ENCODE data around the gene DYSF.

Gene DYSF

DNA sequence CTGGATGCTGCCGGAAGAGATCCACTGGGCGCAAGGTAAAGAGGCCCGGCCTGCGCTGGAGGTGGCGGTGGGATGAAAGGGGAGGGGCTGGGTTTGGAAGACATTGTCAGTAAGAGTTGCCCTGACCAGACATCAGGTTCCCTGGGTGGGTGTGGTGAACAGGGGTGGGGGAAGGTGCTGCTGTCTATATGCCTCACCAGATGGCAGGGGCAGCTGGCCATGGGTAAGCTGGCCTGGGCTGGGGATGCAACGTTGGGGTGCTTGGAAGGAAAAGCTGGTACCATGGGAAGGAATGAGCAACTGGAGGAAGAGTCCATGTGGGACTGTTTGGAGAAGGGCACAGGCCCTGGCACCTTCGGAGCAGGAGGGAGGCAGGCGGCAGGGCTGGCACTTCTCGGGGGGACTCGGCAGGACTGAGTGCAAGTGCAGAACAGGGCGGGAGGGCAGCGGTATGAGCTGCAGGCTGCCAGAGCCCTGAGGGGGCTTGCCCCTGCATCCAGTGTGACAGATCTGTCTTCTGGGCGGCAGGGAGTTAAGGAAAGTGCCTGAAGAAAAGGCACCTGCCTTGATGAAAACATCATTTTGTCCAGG, 146.4 kb downstream of the DYSF start:
- no peak for TF ChIP-seq TAF1 (IDR thresholded peaks at IDR 0.05; ENCODE audit: borderline replicate concordance, insufficient read depth, low read length)
- TF ChIP-seq, protein P1, sequence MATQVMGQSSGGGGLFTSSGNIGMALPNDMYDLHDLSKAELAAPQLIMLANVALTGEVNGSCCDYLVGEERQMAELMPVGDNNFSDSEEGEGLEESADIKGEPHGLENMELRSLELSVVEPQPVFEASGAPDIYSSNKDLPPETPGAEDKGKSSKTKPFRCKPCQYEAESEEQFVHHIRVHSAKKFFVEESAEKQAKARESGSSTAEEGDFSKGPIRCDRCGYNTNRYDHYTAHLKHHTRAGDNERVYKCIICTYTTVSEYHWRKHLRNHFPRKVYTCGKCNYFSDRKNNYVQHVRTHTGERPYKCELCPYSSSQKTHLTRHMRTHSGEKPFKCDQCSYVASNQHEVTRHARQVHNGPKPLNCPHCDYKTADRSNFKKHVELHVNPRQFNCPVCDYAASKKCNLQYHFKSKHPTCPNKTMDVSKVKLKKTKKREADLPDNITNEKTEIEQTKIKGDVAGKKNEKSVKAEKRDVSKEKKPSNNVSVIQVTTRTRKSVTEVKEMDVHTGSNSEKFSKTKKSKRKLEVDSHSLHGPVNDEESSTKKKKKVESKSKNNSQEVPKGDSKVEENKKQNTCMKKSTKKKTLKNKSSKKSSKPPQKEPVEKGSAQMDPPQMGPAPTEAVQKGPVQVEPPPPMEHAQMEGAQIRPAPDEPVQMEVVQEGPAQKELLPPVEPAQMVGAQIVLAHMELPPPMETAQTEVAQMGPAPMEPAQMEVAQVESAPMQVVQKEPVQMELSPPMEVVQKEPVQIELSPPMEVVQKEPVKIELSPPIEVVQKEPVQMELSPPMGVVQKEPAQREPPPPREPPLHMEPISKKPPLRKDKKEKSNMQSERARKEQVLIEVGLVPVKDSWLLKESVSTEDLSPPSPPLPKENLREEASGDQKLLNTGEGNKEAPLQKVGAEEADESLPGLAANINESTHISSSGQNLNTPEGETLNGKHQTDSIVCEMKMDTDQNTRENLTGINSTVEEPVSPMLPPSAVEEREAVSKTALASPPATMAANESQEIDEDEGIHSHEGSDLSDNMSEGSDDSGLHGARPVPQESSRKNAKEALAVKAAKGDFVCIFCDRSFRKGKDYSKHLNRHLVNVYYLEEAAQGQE (IDR thresholded peaks at IDR 0.05; ENCODE audit: insufficient read depth in 1 of 2, low read depth in 2 of 2, low read length in 2 of 2): no peak

GRCh38 chr2:71600555-71600954, 147.2 kb downstream of the DYSF start:
- TF ChIP-seq FOXP2 (optimal IDR thresholded peaks at IDR 0.05; ENCODE audit: borderline replicate concordance, extremely low read depth, extremely low read length, insufficient read depth) (no peak), POLR2AphosphoS5 (IDR thresholded peaks at IDR 0.05; ENCODE audit: low read depth, low read length) (no peak), TAF1 (IDR thresholded peaks at IDR 0.05; ENCODE audit: borderline replicate concordance, insufficient read depth, low read length) (no peak), SIN3A (IDR thresholded peaks at IDR 0.05; ENCODE audit: borderline replicate concordance, insufficient read depth, low read length) (no peak)
- TF ChIP-seq, protein P1 (IDR thresholded peaks at IDR 0.05; ENCODE audit: insufficient read depth in 1 of 2, low read depth in 2 of 2, low read length in 2 of 2): no peak

DNA sequence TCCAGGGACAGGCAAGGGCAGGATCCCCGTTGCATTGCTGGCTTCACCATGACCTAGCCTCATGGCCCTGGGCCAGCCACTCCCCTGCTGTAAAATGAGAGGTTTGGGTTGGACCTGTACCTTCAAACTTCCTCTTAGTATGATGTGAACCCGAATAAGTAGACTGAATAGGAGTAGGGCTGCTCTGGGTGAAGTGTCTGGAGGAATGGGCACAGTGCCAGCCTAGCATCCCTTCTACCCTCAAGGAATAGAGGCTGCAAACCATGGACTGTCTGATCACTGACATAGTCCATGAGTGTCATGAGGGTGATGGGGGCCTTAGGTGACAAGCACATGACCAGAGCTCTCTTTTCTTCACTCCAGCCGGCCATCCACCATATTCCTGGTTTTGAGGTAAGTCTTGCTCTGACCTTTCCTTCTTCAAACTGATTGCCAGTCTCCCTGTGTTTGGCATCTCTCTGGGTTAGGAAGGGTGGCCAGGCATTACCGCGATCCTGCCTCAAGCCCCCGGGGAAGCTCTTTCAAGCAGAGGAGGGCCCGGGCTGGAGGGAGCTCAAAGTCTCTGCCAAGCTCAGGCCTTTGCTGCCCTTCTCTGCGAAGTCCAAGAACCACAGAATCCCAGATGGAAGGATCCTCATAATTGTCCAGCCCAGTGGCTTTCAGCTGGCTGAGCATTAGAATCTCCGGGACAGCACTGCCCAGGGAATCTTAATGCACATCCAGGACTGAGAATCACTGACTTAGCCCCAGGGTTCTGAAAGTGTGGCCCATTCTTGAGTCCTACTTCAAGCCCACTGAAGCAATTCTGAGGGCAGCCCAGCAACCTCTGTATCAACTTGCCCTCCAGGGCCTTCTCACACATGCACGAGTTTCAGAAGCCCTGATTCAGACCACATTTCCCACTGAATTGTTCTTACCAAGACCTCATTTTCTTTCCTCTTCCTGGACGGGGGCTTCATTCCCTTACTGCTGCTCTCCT, 148.1 kb downstream of the DYSF start:
- TF ChIP-seq TAF1 (IDR thresholded peaks at IDR 0.05; ENCODE audit: borderline replicate concordance, insufficient read depth, low read length): no peak
- TF ChIP-seq, protein P1 (IDR thresholded peaks at IDR 0.05; ENCODE audit: insufficient read depth in 1 of 2, low read depth in 2 of 2, low read length in 2 of 2): no peak
- TF ChIP-seq SIN3A (IDR thresholded peaks at IDR 0.05; ENCODE audit: borderline replicate concordance, insufficient read depth, low read length): no peak
- TF ChIP-seq FOXP2 (optimal IDR thresholded peaks at IDR 0.05; ENCODE audit: borderline replicate concordance, extremely low read depth, extremely low read length, insufficient read depth): no peak
- TF ChIP-seq POLR2AphosphoS5 (IDR thresholded peaks at IDR 0.05; ENCODE audit: low read depth, low read length): no peak

DNA sequence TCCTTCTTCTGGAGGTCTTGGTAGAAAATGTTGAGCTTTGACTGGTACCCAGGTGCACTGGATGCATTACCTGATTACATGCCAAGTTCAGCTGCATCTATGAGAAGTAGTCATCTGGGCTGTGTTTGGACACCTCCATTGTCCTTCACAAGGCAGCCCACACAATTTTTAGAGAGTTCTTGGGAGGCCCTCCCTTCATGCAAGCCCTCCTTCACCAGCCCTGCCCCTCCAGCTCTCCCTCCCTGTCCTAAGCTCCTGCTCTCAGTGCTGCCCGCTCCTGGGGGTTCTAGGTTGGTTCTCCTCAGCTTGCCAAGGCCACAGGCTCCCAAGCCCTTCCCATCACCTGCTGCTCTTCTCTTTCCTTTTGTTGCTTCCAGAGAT, 148.7 kb downstream of the DYSF start:
- TF ChIP-seq, protein P1 (IDR thresholded peaks at IDR 0.05; ENCODE audit: insufficient read depth in 1 of 2, low read depth in 2 of 2, low read length in 2 of 2): no peak
- TF ChIP-seq POLR2AphosphoS5 (IDR thresholded peaks at IDR 0.05; ENCODE audit: low read depth, low read length): no peak
- no peak for TF ChIP-seq TAF1 (IDR thresholded peaks at IDR 0.05; ENCODE audit: borderline replicate concordance, insufficient read depth, low read length)
- no peak for TF ChIP-seq SIN3A (IDR thresholded peaks at IDR 0.05; ENCODE audit: borderline replicate concordance, insufficient read depth, low read length)
- no peak for TF ChIP-seq FOXP2 (optimal IDR thresholded peaks at IDR 0.05; ENCODE audit: borderline replicate concordance, extremely low read depth, extremely low read length, insufficient read depth)

Data from PFSK-1 (cell line).